Ovary (tissue), 9 donors: Measurements from ENCODE around the gene SPATA3. TPM values are rescaled to one million over a fixed set of nuclear protein-coding genes. Genes with fewer than 3 reads are reported as not detected.
"Not testable (repeated sequence)": the region's sequence is repeated elsewhere in the genome, so short reads cannot be mapped to it uniquely, and the experiment has no call there.

Source experiments
- DNase-seq, 5 donors: peaks; one replicate each; pipeline ENCODE4 v3.0.0-alpha.2; 2019 to 2020
- H3K27ac ChIP-seq, 2 donors: fragments of 200-600 bp; one replicate each; pipeline versions ENCODE4 v1.5.1 to v1.8.0; 2019 to 2022
- H3K27me3 ChIP-seq: fragments of 200-600 bp; one replicate; pipeline ENCODE4 v1.8.0; 2022
- H3K36me3 ChIP-seq: fragments of 200-600 bp; sonication (generic); one replicate; pipeline ENCODE4 v1.5.1; 2019
- H3K4me1 ChIP-seq: one replicate; pipeline ENCODE4 v1.8.1; 2013; ENCODE audit warnings: mild to moderate bottlenecking, moderate library complexity; ENCODE audit not compliant: insufficient read depth
- H3K4me3 ChIP-seq: fragments of 200-600 bp; sonication (generic); one replicate; pipeline ENCODE4 v1.5.1; 2017
- H3K9me3 ChIP-seq, 2 donors: fragments of 200-600 bp in 1 of 2; sonication (generic) in 1 of 2; one replicate each; pipeline versions ENCODE4 v1.5.1 to v1.8.1; 2013 to 2019; ENCODE audit warnings: mild to moderate bottlenecking in 1 of 2, moderate library complexity in 1 of 2
- EP300 ChIP-seq: sonication (generic); formaldehyde crosslinking; IDR thresholded peaks from one replicate; pipeline ENCODE4 v1.6.1; 2017; ENCODE audit warnings: antibody characterized with exemption
- POLR2A ChIP-seq: fragments of 450-650 bp; IDR thresholded peaks from one replicate; pipeline ENCODE4 v1.6.1; 2017; ENCODE audit warnings: antibody characterized with exemption, mild to moderate bottlenecking, moderate library complexity
- WGBS, 3 donors: extraction: QIAGEN DNeasy Blood & Tissue Kit in 1 of 3; methylation state at CpG; one replicate each; pipeline versions ENCODE4 v1.1.5 to v1.1.7; 2013 to 2017; 5-methylcytosine and 5-hydroxymethylcytosine counted together
- intact Hi-C, 4 donors: fragments of 100-400 bp; cut with DNase I; formaldehyde crosslinking; loops; one replicate each; pipeline versions ENCODE4 v1.11.0 to v1.15.1; 2022 to 2023
- polyA plus RNA-seq, 2 donors: library from polyadenylated mRNA; stranded (reverse); fragments of 200-250 nt in 1 of 2; fragments of 350-450 nt in 1 of 2; fragmentation: Illumina TruSeq in 1 of 2; extraction: RNeasy Lipid Tissue Mini Kit (QIAGEN cat#74804) in 1 of 2; gene quantifications; one replicate each; pipeline ENCODE4 v1.2.3, GENCODE V29; 2013 to 2014
- total RNA-seq, 7 donors: library from RNA; depleted of rRNA in 2 of 7; stranded (reverse); fragments of >200 nt in 2 of 7; fragmentation: NEBNext Ultra II Directional in 3 of 7; extraction: Animal tissue kit (Norgen Biotek cat#: 25700) in 3 of 7; gene quantifications; one replicate each; pipeline versions ENCODE4 v1.1.0 to v1.2.4, GENCODE V29; 2016 to 2023
- TF ChIP-seq, protein P1 (sequence below), 3 donors: fragments of 450-650 bp in 2 of 3; fragments of 200-600 bp in 1 of 3; IDR thresholded peaks; one replicate each; pipeline versions ENCODE4 v1.5.1 to v1.8.0; 2016 to 2022; ENCODE audit warnings: antibody characterized with exemption in 3 of 3, mild to moderate bottlenecking in 1 of 3
- donor health status: DM: no; HTN: no; CAD: no; lungs with moderate emphysema.
- donor health status: DM: no; HTN: no; CAD: no.
- donor health status: Bipolar disorder and iron deficiency.
- donor health status: DM: yes; HTN: yes; CAD: no.
- donor health status: DM: no; HTN: no; CAD: no.
- donor health status: DM: yes; HTN: yes; CAD: no.

SPATA3 gene
- total and polyA plus RNA-seq, 9 donors, result not detected

DNA sequence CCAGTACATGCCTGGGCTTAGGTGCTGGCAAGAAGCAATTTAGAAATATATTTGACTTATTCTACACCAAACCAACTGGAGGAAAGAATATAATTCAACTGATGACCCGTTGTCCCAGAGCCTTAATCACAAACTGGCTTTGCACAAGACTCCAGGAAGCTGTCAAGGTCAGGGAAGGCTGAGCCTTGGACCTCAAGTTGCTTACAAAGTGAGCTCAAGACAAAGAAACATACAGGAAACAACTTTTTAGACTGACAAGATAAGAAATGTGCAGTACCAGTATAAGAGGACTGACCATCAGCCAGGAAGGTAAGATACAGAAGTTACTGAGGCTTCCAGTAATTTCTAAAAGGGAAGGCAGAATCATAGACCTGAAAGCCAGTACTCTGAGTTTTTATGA, 35.9 kb upstream of the SPATA3 start:
- H3K4me1 ChIP-seq, result no peaks in the 10 kb centered on the region
- TF ChIP-seq, protein P1, sequence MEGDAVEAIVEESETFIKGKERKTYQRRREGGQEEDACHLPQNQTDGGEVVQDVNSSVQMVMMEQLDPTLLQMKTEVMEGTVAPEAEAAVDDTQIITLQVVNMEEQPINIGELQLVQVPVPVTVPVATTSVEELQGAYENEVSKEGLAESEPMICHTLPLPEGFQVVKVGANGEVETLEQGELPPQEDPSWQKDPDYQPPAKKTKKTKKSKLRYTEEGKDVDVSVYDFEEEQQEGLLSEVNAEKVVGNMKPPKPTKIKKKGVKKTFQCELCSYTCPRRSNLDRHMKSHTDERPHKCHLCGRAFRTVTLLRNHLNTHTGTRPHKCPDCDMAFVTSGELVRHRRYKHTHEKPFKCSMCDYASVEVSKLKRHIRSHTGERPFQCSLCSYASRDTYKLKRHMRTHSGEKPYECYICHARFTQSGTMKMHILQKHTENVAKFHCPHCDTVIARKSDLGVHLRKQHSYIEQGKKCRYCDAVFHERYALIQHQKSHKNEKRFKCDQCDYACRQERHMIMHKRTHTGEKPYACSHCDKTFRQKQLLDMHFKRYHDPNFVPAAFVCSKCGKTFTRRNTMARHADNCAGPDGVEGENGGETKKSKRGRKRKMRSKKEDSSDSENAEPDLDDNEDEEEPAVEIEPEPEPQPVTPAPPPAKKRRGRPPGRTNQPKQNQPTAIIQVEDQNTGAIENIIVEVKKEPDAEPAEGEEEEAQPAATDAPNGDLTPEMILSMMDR (IDR thresholded peaks at IDR 0.05), result no peak
- no peak for TF ChIP-seq POLR2A
- no peak for TF ChIP-seq EP300
- H3K9me3 ChIP-seq, result no peaks in the 10 kb centered on the region
- H3K36me3 ChIP-seq, result no peaks in the 10 kb centered on the region
- no peak overlapping the region for H3K27ac ChIP-seq
- WGBS, 3 donors, result 20 to 35% (median 27%) methylated on average over 1 of the region's 1 CpG
- no peaks in the 10 kb centered on the region for H3K27me3 ChIP-seq
- no peak overlapping the region for H3K4me3 ChIP-seq
- intact Hi-C loops, result no loop called here
- no peak for DNase-seq

DNA sequence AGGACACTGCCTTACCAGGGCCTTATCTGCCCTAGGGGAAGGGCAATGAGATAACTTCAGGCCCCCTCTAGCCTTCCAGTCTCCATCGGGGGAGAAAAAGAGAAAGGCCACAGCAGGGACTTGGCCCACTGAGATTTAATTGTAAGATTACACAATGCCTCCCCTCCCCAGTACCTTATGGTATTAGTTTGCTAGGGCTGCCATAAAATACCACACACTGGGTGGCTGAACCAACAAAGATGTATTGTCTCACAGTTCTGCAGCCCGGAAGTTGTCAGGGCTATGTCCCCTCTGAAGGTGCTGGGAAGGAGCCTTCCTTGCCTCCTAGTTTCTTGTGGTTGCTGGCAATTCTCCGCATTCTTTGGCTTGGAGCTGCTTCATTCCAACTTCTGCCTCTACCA, 34.8 kb upstream of the SPATA3 start:
- no peak overlapping the region for H3K27ac ChIP-seq

DNA sequence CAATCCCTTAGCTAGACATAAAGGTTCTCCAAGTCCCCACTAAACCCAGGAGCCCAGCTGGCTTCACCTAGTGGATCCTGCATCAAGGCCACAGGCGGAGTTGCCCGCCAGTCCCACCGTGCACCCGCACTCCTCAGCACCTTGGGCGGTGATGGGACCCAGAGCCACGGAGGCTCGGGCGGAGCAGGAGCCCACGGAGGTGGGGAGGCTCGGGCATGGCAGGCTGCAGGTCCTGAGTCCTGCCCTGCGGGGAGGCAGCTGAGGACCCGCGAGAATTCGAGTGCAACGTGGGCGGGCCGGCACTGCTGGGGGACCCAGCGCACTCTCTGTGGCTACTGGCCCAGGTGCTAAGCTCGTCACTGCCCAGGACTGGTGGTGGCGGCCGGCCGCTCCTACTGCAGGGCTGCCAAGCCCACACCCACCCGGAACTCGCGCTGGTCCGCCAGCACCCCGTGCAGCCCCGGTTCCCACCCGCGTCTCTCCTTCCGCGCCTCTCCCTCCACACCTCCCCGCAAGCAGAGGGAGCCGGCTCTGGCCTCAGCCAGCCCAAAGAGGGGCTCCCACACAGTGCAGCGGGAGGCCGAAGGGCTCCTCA, 31.7 kb upstream of the SPATA3 start:
- no peak for DNase-seq
- Histone ChIP-seq H3K4me3 (no peak overlapping the region), H3K36me3 (no peaks in the 10 kb centered on the region), H3K9me3 (no peaks in the 10 kb centered on the region), H3K4me1 (no peaks in the 10 kb centered on the region), H3K27ac (no peak overlapping the region), H3K27me3 (no peaks in the 10 kb centered on the region)
- TF ChIP-seq EP300, result no peak
- no peak for TF ChIP-seq POLR2A
- TF ChIP-seq, protein P1 (IDR thresholded peaks at IDR 0.05), result no peak
- intact Hi-C loops, result no loop called here
- 96 to 97% (median 97%) methylated on average over 33 to 36 of the region's 36 CpGs for WGBS, 3 donors

More for the DNA sequence above, 34.8 kb upstream of the SPATA3 start:
- TF ChIP-seq, protein P1 (IDR thresholded peaks at IDR 0.05), result no peak
- TF ChIP-seq EP300, result no peak
- no peaks in the 10 kb centered on the region for H3K36me3 ChIP-seq
- intact Hi-C loops, result no loop called here
- H3K9me3 ChIP-seq, result no peaks in the 10 kb centered on the region
- no peaks in the 10 kb centered on the region for H3K27me3 ChIP-seq
- 68 to 82% (median 72%) methylated on average over 3 of the region's 3 CpGs for WGBS, 3 donors
- no peaks in the 10 kb centered on the region for H3K4me1 ChIP-seq
- no peak for DNase-seq
- no peak overlapping the region for H3K4me3 ChIP-seq

DNA sequence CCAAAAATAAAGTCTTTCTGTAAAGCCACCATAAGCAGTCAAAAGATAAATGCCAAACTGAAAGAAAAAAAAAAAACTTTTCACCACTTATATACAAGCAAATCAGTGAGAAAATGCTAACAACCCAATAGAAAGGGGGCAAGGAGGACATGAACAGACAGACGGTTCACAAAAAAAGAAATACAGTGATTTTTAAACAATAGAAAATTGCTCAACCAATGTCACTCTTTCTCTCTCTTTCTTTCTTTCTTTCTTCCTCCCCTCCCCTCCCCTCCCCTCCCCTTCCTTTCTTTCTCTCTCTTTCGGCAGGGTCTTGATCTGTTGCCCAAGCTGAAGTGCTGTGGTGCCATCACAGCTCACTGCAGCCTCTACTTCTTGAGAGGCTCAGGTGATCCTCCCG, 28.8 kb upstream of the SPATA3 start:
- H3K9me3 ChIP-seq, result no peaks in the 10 kb centered on the region
- no peak for TF ChIP-seq POLR2A
- TF ChIP-seq EP300, result no peak
- TF ChIP-seq, protein P1 (IDR thresholded peaks at IDR 0.05), result no peak
- 56 to 85% (median 81%) methylated on average over 3 of the region's 3 CpGs for WGBS, 3 donors
- H3K36me3 ChIP-seq, result no peaks in the 10 kb centered on the region
- no peak for DNase-seq
- no peaks in the 10 kb centered on the region for H3K27me3 ChIP-seq
- H3K27ac ChIP-seq, result no peak overlapping the region
- peaks cover 1% of the 10 kb centered on the region for H3K4me1 ChIP-seq
- intact Hi-C loops, result no loop called here
- no peak overlapping the region for H3K4me3 ChIP-seq

DNA sequence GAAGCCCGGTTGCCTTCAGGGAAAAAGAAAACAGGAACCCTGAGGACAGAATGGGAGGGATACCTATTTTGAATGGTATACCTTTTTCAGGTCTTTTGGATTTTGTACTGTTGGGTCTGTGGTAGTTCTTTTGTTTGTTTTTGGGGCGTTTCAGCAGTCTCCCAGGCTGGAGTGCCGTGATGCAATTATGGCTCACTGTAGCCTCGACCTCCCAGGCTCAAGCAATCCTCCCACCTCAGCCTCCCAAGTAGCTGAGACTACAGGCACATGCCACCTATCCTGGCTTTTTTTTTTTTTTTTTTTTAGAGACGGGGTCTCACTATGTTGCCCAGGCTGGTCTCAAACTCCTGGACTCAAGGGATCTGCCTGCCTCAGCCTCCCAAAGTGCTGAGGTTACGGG, 27.6 kb upstream of the SPATA3 start:
- H3K4me3 ChIP-seq, DNase-seq, H3K4me1 ChIP-seq, H3K36me3 ChIP-seq, intact Hi-C loops, H3K27me3 ChIP-seq, H3K9me3 ChIP-seq, H3K27ac ChIP-seq: not testable (repeated sequence)
- 82 to 86% (median 82%) methylated on average over 6 of the region's 6 CpGs for WGBS, 3 donors
